HG03064 (cell line): Measurements from ENCODE around the gene KIFC3.
"Not testable (repeated sequence)": the region's sequence is repeated elsewhere in the genome, so short reads cannot be mapped to it uniquely, and the experiment has no call there.

Experiments
- ATAC-seq: cut with Tn5 transposase; IDR thresholded peaks from one replicate; pipeline ENCODE4 v1.9.1; 2021; ENCODE audit warnings: low read depth; ENCODE audit not compliant: unreplicated experiment

The KIFC3 gene

GRCh38 chr16:57756424-57757325, 45.6 kb downstream of the KIFC3 start:
- ATAC-seq = no peak

- ATAC-seq = no peak
Measured at GRCh38 chr16:57755726-57756423, 46.4 kb downstream of the KIFC3 start.

- no peak for ATAC-seq
Measured at GRCh38 chr16:57755061-57755684, 47.1 kb downstream of the KIFC3 start.

- ATAC-seq = no peak
Measured at GRCh38 chr16:57754354-57755060, 47.8 kb downstream of the KIFC3 start.

- no peak for ATAC-seq
Measured at GRCh38 chr16:57753448-57754353, 48.6 kb downstream of the KIFC3 start.

- no peak for ATAC-seq
Measured at GRCh38 chr16:57752581-57753447, 49.5 kb downstream of the KIFC3 start.

- ATAC-seq = no peak
Measured at GRCh38 chr16:57752203-57752580, 50.1 kb downstream of the KIFC3 start.

GRCh38 chr16:57751539-57752202, 50.6 kb downstream of the KIFC3 start:
- ATAC-seq = no peak

GRCh38 chr16:57750796-57751538, 51.3 kb downstream of the KIFC3 start:
- ATAC-seq = no peak

- ATAC-seq = no peak
Measured at GRCh38 chr16:57749856-57750452, 52.3 kb downstream of the KIFC3 start.

GRCh38 chr16:57749101-57749692, 53.1 kb downstream of the KIFC3 start:
- no peak for ATAC-seq

GRCh38 chr16:57748596-57748995, 53.7 kb downstream of the KIFC3 start:
- ATAC-seq = no peak

GRCh38 chr16:57747996-57748395, 54.3 kb downstream of the KIFC3 start:
- no peak for ATAC-seq

- ATAC-seq = no peak
Measured at GRCh38 chr16:57747496-57747895, 54.8 kb downstream of the KIFC3 start.

- ATAC-seq = no peak
Measured at GRCh38 chr16:57747091-57747490, 55.2 kb downstream of the KIFC3 start.

- ATAC-seq = not testable (repeated sequence)
Measured at GRCh38 chr16:57746316-57746715, 56.0 kb downstream of the KIFC3 start.

- no peak for ATAC-seq
Measured at GRCh38 chr16:57745768-57746167, 56.5 kb downstream of the KIFC3 start.
